ENCODE results near the gene IFITM2.

Gene IFITM2

GRCh38 chr11:351411-351810 is 43.8 kb downstream of the IFITM2 start:
- H3K4me3 ChIP-seq (ENCODE audit: low read depth, low read length) = no peak overlapping the region
- H3K36me3 ChIP-seq (replicated peaks) = no peaks in the 10 kb centered on the region
- in situ Hi-C loops (cut with HindIII; ENCODE audit: low pct_ligation_motif_present, low sequenced_read_pairs) = no loop called here
- TF ChIP-seq, protein P1, sequence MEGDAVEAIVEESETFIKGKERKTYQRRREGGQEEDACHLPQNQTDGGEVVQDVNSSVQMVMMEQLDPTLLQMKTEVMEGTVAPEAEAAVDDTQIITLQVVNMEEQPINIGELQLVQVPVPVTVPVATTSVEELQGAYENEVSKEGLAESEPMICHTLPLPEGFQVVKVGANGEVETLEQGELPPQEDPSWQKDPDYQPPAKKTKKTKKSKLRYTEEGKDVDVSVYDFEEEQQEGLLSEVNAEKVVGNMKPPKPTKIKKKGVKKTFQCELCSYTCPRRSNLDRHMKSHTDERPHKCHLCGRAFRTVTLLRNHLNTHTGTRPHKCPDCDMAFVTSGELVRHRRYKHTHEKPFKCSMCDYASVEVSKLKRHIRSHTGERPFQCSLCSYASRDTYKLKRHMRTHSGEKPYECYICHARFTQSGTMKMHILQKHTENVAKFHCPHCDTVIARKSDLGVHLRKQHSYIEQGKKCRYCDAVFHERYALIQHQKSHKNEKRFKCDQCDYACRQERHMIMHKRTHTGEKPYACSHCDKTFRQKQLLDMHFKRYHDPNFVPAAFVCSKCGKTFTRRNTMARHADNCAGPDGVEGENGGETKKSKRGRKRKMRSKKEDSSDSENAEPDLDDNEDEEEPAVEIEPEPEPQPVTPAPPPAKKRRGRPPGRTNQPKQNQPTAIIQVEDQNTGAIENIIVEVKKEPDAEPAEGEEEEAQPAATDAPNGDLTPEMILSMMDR (IDR thresholded peaks at IDR 0.05; ENCODE audit: low read depth, low read length, missing control alignments) = no peak
- H3K27me3 ChIP-seq (replicated peaks) = no peaks in the 10 kb centered on the region
- DNase-seq = no peak
- H3K27ac ChIP-seq = no peak overlapping the region

DNA sequence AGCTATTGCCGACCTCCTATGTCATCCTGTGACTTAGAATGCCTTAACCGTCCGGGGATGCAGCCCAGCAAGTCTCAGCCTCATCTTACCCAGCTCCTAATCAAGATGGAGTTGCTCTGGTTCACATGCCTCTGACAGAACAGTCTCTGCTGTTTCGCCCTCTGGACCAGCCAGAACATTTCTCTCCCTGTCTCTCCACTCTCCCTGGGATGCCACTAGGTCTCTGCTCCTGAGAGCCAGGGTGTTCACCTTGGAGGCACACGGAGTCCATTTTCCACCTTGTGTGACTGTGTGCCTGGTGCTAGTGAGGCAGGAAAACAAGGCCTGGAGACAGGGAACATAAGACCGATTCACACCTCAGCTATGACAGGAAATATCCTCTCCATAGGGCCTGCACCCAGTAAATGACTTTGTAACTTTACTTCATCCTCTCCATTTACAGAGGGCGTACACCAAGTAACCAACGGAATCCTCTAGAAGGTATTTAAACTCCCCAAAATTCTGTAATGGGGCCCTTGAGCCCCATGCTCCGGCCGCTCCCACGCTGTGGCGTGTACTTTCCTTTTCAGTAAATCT is 44.9 kb downstream of the IFITM2 start:
- in situ Hi-C loops (cut with HindIII; ENCODE audit: low pct_ligation_motif_present, low sequenced_read_pairs) = no loop called here
- Histone ChIP-seq H3K4me3 (ENCODE audit: low read depth, low read length) (no peak overlapping the region), H3K27me3 (replicated peaks) (no peaks in the 10 kb centered on the region), H3K27ac (no peak overlapping the region), H3K36me3 (replicated peaks) (no peaks in the 10 kb centered on the region)
- DNase-seq = no peak
- TF ChIP-seq, protein P1 (IDR thresholded peaks at IDR 0.05; ENCODE audit: low read depth, low read length, missing control alignments) = no peak

DNA sequence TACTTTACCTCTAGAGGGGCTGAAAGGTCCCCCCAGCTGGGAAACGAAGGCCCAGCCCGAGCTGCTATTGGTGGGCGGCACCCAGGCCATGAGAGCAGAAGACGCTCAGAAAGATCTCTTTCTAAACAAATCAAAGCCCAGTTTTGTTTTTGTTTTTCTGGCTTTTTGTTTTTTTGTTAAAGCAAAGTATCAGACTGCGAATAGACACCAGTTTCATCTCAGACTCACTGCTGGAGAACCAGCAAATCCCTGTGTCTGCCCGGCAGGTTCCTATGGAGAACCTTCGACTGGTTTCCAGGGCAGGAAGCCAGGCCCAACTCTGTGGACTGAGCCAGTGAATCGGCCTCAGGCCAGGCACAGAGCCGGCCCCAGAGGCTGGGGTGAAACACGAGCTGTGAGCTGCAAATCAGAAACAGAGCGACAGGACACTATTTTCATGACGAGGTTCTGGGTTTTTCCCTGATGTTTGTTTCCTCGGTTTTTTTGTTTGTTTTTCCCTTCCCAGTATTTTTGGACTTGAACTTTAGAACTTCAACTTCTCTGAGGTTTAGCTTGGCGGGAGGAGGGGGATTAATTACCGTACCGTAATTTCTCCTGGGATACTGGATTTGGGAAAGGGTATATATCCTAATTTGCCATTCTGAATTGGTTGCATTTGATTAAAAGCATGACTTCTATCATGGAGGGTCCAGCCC is 45.7 kb downstream of the IFITM2 start:
- Histone ChIP-seq H3K36me3 (replicated peaks) (no peaks in the 10 kb centered on the region), H3K27me3 (replicated peaks) (no peaks in the 10 kb centered on the region), H3K4me3 (ENCODE audit: low read depth, low read length) (no peak overlapping the region), H3K27ac (no peak overlapping the region)
- in situ Hi-C loops (cut with HindIII; ENCODE audit: low pct_ligation_motif_present, low sequenced_read_pairs) = no loop called here
- DNase-seq = peak; percentile 57
- TF ChIP-seq, protein P1 (IDR thresholded peaks at IDR 0.05; ENCODE audit: low read depth, low read length, missing control alignments) = no peak

DNA sequence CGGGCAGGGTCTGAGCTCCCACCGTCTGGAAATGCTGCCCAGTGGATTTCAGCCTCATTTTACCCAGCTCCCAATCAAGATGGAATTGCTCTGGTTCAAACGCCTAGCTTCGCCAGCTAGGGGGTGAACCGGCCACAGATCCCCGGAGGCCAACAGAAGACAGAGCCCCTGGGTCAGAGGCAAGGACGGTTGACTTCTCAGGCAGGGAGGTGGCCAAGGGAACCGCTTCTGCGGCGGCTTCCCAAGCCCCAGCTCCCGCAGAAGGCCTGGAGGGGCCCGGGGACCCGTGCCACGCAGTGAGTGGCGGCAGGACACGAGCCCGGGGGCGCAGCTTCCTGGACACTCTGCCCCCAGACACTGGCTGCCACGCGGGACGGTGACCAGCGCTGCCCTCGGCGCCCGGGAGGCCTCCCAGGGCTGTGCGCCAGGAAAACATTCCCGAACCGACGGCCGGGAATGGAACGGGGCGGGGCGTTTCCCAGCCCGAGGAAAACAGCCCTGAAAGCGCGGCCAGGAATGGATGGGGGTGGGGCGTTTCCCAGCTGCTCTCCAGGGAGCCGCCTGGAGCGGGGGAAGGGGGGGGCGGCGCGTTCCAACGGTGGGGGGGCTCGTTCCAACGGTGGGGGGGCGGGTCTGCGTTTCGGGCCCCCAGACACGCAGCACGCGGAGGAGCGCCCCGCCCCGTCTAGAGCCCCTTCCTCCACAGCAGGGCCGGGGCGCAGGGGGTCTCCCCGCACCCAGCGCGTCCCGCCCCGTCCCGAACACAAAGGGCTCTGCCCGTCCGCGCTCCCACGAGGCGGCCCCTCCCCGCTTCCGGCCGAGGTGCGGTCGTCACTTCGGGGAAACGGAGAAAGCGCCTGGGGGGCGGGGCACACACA is 48.2 kb downstream of the IFITM2 start:
- in situ Hi-C loops (cut with HindIII; ENCODE audit: low pct_ligation_motif_present, low sequenced_read_pairs) = no loop called here
- peak; percentile 79 for DNase-seq
- peak overlapping the region; percentile 40 for H3K4me3 ChIP-seq (ENCODE audit: low read depth, low read length)
- no peaks in the 10 kb centered on the region for H3K27me3 ChIP-seq (replicated peaks)
- peak overlapping the region; percentile 97 for H3K27ac ChIP-seq
- TF ChIP-seq, protein P1 (IDR thresholded peaks at IDR 0.05; ENCODE audit: low read depth, low read length, missing control alignments) = no peak
- H3K36me3 ChIP-seq (replicated peaks) = no peaks in the 10 kb centered on the region

GRCh38 chr11:356610-357009 is 49.0 kb downstream of the IFITM2 start:
- no peaks in the 10 kb centered on the region for H3K36me3 ChIP-seq (replicated peaks)
- TF ChIP-seq, protein P1 (IDR thresholded peaks at IDR 0.05; ENCODE audit: low read depth, low read length, missing control alignments) = no peak
- H3K4me3 ChIP-seq (ENCODE audit: low read depth, low read length) = no peak overlapping the region
- no peaks in the 10 kb centered on the region for H3K27me3 ChIP-seq (replicated peaks)
- in situ Hi-C loops (cut with HindIII; ENCODE audit: low pct_ligation_motif_present, low sequenced_read_pairs) = no loop called here
- no peak for DNase-seq
- H3K27ac ChIP-seq = no peak overlapping the region

Data from brain microvascular endothelial cell (primary cell).